Loucy (cell line): Measurements from ENCODE around the gene PAPPA2.
A peak's percentile ranks its signal among the peaks of the same experiment; 100 is the strongest.
"Not testable (repeated sequence)": the region's sequence is repeated elsewhere in the genome, so short reads cannot be mapped to it uniquely, and the experiment has no call there.

Experiments
- H2AFZ ChIP-seq: fragments of 200-600 bp; sonication (generic); 2 replicates; pipeline ENCODE4 v1.6.0; 2016; ENCODE audit warnings: antibody characterized with exemption, mild to moderate bottlenecking, low read length, moderate library complexity
- H3F3A ChIP-seq: fragments of 200-600 bp; 2 replicates; pipeline ENCODE4 v1.6.0; 2016; ENCODE audit warnings: antibody characterized with exemption, low read depth, mild to moderate bottlenecking
- H3K27me3 ChIP-seq: fragments of 200-600 bp; sonication (generic); 2 replicates; pipeline ENCODE4 v1.6.1; 2014; ENCODE audit warnings: low read length, mild to moderate bottlenecking; ENCODE audit not compliant: insufficient read depth, poor library complexity, severe bottlenecking
- H3K36me3 ChIP-seq: fragments of 200-600 bp; sonication (generic); 2 replicates; pipeline ENCODE4 v1.6.1; 2016; ENCODE audit warnings: low read length; ENCODE audit not compliant: insufficient read depth
- H3K4me1 ChIP-seq: fragments of 200-600 bp; sonication (generic); 2 replicates; pipeline ENCODE4 v1.5.1; 2014; ENCODE audit warnings: low read length, mild to moderate bottlenecking; ENCODE audit not compliant: insufficient read depth, poor library complexity, severe bottlenecking
- H3K4me2 ChIP-seq: fragments of 200-600 bp; sonication (generic); 2 replicates; pipeline ENCODE4 v1.6.0; 2014; ENCODE audit warnings: antibody characterized with exemption, low read length, low read depth, mild to moderate bottlenecking; ENCODE audit not compliant: poor library complexity, severe bottlenecking
- H3K4me3 ChIP-seq: fragments of 200-600 bp; sonication (generic); 2 replicates; pipeline ENCODE4 v1.5.1; 2014; ENCODE audit warnings: low read length, mild to moderate bottlenecking, mixed read lengths; ENCODE audit not compliant: poor library complexity, severe bottlenecking
- H3K79me2 ChIP-seq: fragments of 200-600 bp; sonication (generic); 2 replicates; pipeline ENCODE4 v1.6.1; 2014; ENCODE audit warnings: low read length; ENCODE audit not compliant: insufficient read depth
- H3K9ac ChIP-seq: fragments of 200-600 bp; sonication (generic); 2 replicates; pipeline ENCODE4 v1.6.0; 2014; ENCODE audit warnings: mild to moderate bottlenecking, low read depth, low read length, moderate library complexity; ENCODE audit not compliant: poor library complexity, severe bottlenecking
- H3K9me2 ChIP-seq: fragments of 200-600 bp; sonication (generic); replicated peaks from 2 replicates; pipeline ENCODE4 v1.6.1; 2016; ENCODE audit warnings: low read depth, low read length, mixed read lengths
- H3K9me3 ChIP-seq: fragments of 200-600 bp; sonication (generic); 2 replicates; pipeline ENCODE4 v1.6.1; 2014; ENCODE audit warnings: mild to moderate bottlenecking, antibody characterized with exemption, low read length, low read depth; ENCODE audit not compliant: insufficient read depth
- H4K20me1 ChIP-seq: fragments of 200-600 bp; sonication (generic); 2 replicates; pipeline ENCODE4 v1.6.0; 2014; ENCODE audit warnings: antibody characterized with exemption, low read length, mild to moderate bottlenecking; ENCODE audit not compliant: insufficient read depth, poor library complexity, severe bottlenecking
- EZH2phosphoT487 ChIP-seq: fragments of 200-600 bp; IDR thresholded peaks from 2 replicates; pipeline ENCODE4 v1.6.1; 2018; ENCODE audit warnings: antibody characterized with exemption, mild to moderate bottlenecking, moderate library complexity, borderline replicate concordance
- TF ChIP-seq, protein P1 (sequence below): fragments of 200-600 bp; sonication (generic); conservative IDR thresholded peaks from 2 replicates; pipeline ENCODE4 v1.5.1; 2014; ENCODE audit warnings: mild to moderate bottlenecking, antibody characterized with exemption, low read length

Gene PAPPA2

DNA sequence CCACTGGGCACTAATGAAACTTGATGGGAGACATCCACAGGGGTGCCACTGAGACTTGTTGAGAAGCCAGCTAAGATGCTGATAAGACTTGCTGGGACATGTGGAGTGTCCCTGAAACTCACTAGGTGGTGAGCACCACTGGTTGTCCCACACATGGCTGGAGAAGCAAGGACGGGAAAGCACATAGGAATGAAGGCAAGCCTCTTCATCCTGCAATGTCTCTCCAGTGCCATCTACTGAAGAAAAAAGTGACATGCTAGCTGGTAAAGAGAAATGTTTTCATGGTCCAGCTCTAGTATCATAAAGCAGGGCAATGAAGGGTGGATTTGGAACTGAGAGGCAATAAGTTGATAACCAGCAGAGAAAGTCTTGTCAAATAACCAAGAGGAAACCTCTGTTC, 283.0 kb downstream of the PAPPA2 start:
- Histone ChIP-seq H3K9me3 (no peaks in the 10 kb centered on the region), H3K4me1 (no peaks in the 10 kb centered on the region), H3F3A (no peaks in the 10 kb centered on the region), H4K20me1 (no peaks in the 10 kb centered on the region), H3K36me3 (no peaks in the 10 kb centered on the region), H2AFZ (no peak overlapping the region), H3K27me3 (no peaks in the 10 kb centered on the region), H3K9me2 (no peaks in the 10 kb centered on the region), H3K79me2 (no peaks in the 10 kb centered on the region), H3K4me2 (no peak overlapping the region), H3K4me3 (no peak overlapping the region), H3K9ac (no peak overlapping the region)
- no peak for TF ChIP-seq EZH2phosphoT487
- TF ChIP-seq, protein P1, sequence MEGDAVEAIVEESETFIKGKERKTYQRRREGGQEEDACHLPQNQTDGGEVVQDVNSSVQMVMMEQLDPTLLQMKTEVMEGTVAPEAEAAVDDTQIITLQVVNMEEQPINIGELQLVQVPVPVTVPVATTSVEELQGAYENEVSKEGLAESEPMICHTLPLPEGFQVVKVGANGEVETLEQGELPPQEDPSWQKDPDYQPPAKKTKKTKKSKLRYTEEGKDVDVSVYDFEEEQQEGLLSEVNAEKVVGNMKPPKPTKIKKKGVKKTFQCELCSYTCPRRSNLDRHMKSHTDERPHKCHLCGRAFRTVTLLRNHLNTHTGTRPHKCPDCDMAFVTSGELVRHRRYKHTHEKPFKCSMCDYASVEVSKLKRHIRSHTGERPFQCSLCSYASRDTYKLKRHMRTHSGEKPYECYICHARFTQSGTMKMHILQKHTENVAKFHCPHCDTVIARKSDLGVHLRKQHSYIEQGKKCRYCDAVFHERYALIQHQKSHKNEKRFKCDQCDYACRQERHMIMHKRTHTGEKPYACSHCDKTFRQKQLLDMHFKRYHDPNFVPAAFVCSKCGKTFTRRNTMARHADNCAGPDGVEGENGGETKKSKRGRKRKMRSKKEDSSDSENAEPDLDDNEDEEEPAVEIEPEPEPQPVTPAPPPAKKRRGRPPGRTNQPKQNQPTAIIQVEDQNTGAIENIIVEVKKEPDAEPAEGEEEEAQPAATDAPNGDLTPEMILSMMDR, result peak; percentile 42

DNA sequence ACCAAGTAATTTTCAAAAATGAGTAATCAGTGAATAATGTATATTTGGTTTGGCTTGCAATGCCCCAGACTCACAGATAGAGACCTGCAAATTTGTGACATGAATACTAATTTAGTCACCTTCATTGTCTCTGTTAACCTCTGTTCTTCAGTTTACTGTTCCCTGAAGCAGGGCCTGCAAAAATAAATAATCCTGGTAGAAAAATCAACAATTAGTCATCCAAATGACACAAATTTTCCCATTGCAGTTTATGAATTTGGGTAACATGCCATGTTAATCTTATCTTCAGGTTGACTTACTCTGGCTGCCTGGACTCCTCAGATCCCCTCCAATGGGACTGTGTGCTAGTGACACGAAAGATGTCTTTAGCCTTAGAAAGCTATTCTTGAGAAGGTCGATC, 289.5 kb downstream of the PAPPA2 start:
- H3K36me3 ChIP-seq, result no peaks in the 10 kb centered on the region
- no peak overlapping the region for H2AFZ ChIP-seq
- no peaks in the 10 kb centered on the region for H3K9me2 ChIP-seq
- H3K27me3 ChIP-seq, result no peaks in the 10 kb centered on the region
- H3K79me2 ChIP-seq, result no peaks in the 10 kb centered on the region
- H3K9me3 ChIP-seq, result no peaks in the 10 kb centered on the region
- H3F3A ChIP-seq, result no peaks in the 10 kb centered on the region
- H4K20me1 ChIP-seq, result no peaks in the 10 kb centered on the region
- H3K4me2 ChIP-seq, result no peak overlapping the region
- H3K4me1 ChIP-seq, result no peaks in the 10 kb centered on the region
- no peak overlapping the region for H3K4me3 ChIP-seq
- TF ChIP-seq, protein P1, result no peak
- no peak for TF ChIP-seq EZH2phosphoT487
- no peak overlapping the region for H3K9ac ChIP-seq

DNA sequence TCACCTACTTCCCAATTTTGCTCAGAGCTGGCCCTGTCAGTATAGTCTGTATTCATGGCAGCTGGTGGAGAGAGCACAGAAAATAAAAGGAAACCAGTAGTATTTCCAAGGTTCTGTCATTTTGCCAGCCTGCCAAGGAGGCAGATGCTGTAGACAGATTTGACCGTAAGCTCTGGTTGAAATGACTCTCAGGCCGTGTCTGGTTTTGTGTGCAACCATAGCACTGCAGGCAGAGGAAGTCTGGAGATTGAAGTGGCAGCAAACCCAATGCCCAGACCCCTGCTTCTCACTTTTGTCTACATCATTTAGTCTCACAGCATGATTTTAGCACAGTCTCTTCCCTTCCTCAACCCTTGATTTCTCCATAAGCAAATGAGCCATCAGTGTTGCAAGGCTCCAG, 291.7 kb downstream of the PAPPA2 start:
- H3K9me2 ChIP-seq, result no peaks in the 10 kb centered on the region
- H3K4me2 ChIP-seq, result no peak overlapping the region
- no peak overlapping the region for H3K4me3 ChIP-seq
- H3K79me2 ChIP-seq, result no peaks in the 10 kb centered on the region
- H2AFZ ChIP-seq, result no peak overlapping the region
- TF ChIP-seq EZH2phosphoT487, result no peak
- TF ChIP-seq, protein P1, result no peak
- no peaks in the 10 kb centered on the region for H3K9me3 ChIP-seq
- no peak overlapping the region for H3K9ac ChIP-seq
- H3K36me3 ChIP-seq, result no peaks in the 10 kb centered on the region
- H3K27me3 ChIP-seq, result no peaks in the 10 kb centered on the region
- no peaks in the 10 kb centered on the region for H3K4me1 ChIP-seq
- H3F3A ChIP-seq, result no peaks in the 10 kb centered on the region
- no peaks in the 10 kb centered on the region for H4K20me1 ChIP-seq

GRCh38 chr1:176756817-176757216, 293.8 kb downstream of the PAPPA2 start:
- H4K20me1 ChIP-seq, H3K27me3 ChIP-seq, H2AFZ ChIP-seq, H3K9me2 ChIP-seq, H3K9ac ChIP-seq, H3F3A ChIP-seq, H3K4me2 ChIP-seq, H3K4me3 ChIP-seq, H3K79me2 ChIP-seq, H3K9me3 ChIP-seq, H3K4me1 ChIP-seq, H3K36me3 ChIP-seq: not testable (repeated sequence)
